ENCODE measurements around the gene LRRC55.

Gene LRRC55

GRCh38 chr11:57181678-57182305 is at the start of gene LRRC55:
Gene LRRC55 (plus strand): TSS chr11:57181953. CDS start chr11:57182023, 70 bp downstream.
- Mint-ChIP-seq H3K4me1 (ENCODE audit: low read depth) (no peaks in the 10 kb centered on the region), H3K36me3 (ENCODE audit: low read depth) (no peaks in the 10 kb centered on the region), H3K27ac (no peak within 1 kb of the TSS), H3K27me3 (peaks cover 35% of the 10 kb centered on the region), H3K9me3 (no peaks in the 10 kb centered on the region), H3K4me3 (no peak within 1 kb of the TSS)
- intact Hi-C loops (cut with micrococcal nuclease) = no loop called here

- H3K36me3 Mint-ChIP-seq (ENCODE audit: low read depth) = no peaks in the 10 kb centered on the region
- peaks cover 20% of the 10 kb centered on the region for H3K27me3 Mint-ChIP-seq
- peaks cover 5% of the 10 kb centered on the region for H3K4me1 Mint-ChIP-seq (ENCODE audit: low read depth)
- H3K9me3 Mint-ChIP-seq = no peaks in the 10 kb centered on the region
- no peak overlapping the region for H3K4me3 Mint-ChIP-seq
- intact Hi-C loops (cut with micrococcal nuclease) = no loop called here
- H3K27ac Mint-ChIP-seq = no peak overlapping the region
Observed at GRCh38 chr11:57133366-57134038, 48.3 kb upstream of the LRRC55 start.

- H3K4me3 Mint-ChIP-seq = no peak overlapping the region
- no peaks in the 10 kb centered on the region for H3K36me3 Mint-ChIP-seq (ENCODE audit: low read depth)
- H3K9me3 Mint-ChIP-seq = no peaks in the 10 kb centered on the region
- intact Hi-C loops (cut with micrococcal nuclease) = no loop called here
- peaks cover 5% of the 10 kb centered on the region for H3K4me1 Mint-ChIP-seq (ENCODE audit: low read depth)
- H3K27me3 Mint-ChIP-seq = peaks cover 20% of the 10 kb centered on the region
- no peak overlapping the region for H3K27ac Mint-ChIP-seq
Observed at GRCh38 chr11:57134284-57134683, 47.5 kb upstream of the LRRC55 start.

GRCh38 chr11:57135020-57135751 is 46.6 kb upstream of the LRRC55 start:
- Mint-ChIP-seq H3K4me1 (ENCODE audit: low read depth) (peaks cover 5% of the 10 kb centered on the region), H3K4me3 (no peak overlapping the region), H3K36me3 (ENCODE audit: low read depth) (no peaks in the 10 kb centered on the region), H3K27ac (no peak overlapping the region), H3K9me3 (no peaks in the 10 kb centered on the region), H3K27me3 (peaks cover 18% of the 10 kb centered on the region)
- intact Hi-C loops (cut with micrococcal nuclease) = no loop called here

GRCh38 chr11:57140568-57140967 is 41.2 kb upstream of the LRRC55 start:
- Mint-ChIP-seq H3K4me1 (ENCODE audit: low read depth) (peaks cover 5% of the 10 kb centered on the region), H3K9me3 (no peaks in the 10 kb centered on the region), H3K27me3 (peaks cover 18% of the 10 kb centered on the region), H3K36me3 (ENCODE audit: low read depth) (no peaks in the 10 kb centered on the region), H3K4me3 (no peak overlapping the region), H3K27ac (no peak overlapping the region)
- intact Hi-C loops (cut with micrococcal nuclease) = no loop called here

GRCh38 chr11:57143459-57143858 is 38.3 kb upstream of the LRRC55 start:
- Mint-ChIP-seq H3K4me1 (ENCODE audit: low read depth) (no peaks in the 10 kb centered on the region), H3K27ac (no peak overlapping the region), H3K27me3 (peaks cover 21% of the 10 kb centered on the region), H3K4me3 (no peak overlapping the region), H3K36me3 (ENCODE audit: low read depth) (no peaks in the 10 kb centered on the region), H3K9me3 (no peaks in the 10 kb centered on the region)
- intact Hi-C loops (cut with micrococcal nuclease) = no loop called here

GRCh38 chr11:57144075-57144474 is 37.7 kb upstream of the LRRC55 start:
- no peaks in the 10 kb centered on the region for H3K36me3 Mint-ChIP-seq (ENCODE audit: low read depth)
- H3K9me3 Mint-ChIP-seq = no peaks in the 10 kb centered on the region
- H3K4me3 Mint-ChIP-seq = no peak overlapping the region
- peaks cover 22% of the 10 kb centered on the region for H3K27me3 Mint-ChIP-seq
- no peak overlapping the region for H3K27ac Mint-ChIP-seq
- intact Hi-C loops (cut with micrococcal nuclease) = no loop called here
- H3K4me1 Mint-ChIP-seq (ENCODE audit: low read depth) = no peaks in the 10 kb centered on the region

GRCh38 chr11:57144531-57145320 is 37.0 kb upstream of the LRRC55 start:
- H3K4me3 Mint-ChIP-seq = no peak overlapping the region
- H3K4me1 Mint-ChIP-seq (ENCODE audit: low read depth) = no peaks in the 10 kb centered on the region
- peaks cover 23% of the 10 kb centered on the region for H3K27me3 Mint-ChIP-seq
- intact Hi-C loops (cut with micrococcal nuclease) = no loop called here
- no peaks in the 10 kb centered on the region for H3K36me3 Mint-ChIP-seq (ENCODE audit: low read depth)
- H3K9me3 Mint-ChIP-seq = no peaks in the 10 kb centered on the region
- no peak overlapping the region for H3K27ac Mint-ChIP-seq

- H3K9me3 Mint-ChIP-seq = no peaks in the 10 kb centered on the region
Observed at GRCh38 chr11:57146301-57146700, 35.5 kb upstream of the LRRC55 start.

GRCh38 chr11:57148621-57149020 is 33.1 kb upstream of the LRRC55 start:
- H3K4me3 Mint-ChIP-seq = no peak overlapping the region
- no peaks in the 10 kb centered on the region for H3K9me3 Mint-ChIP-seq
- intact Hi-C loops (cut with micrococcal nuclease) = no loop called here
- H3K36me3 Mint-ChIP-seq (ENCODE audit: low read depth) = no peaks in the 10 kb centered on the region
- no peak overlapping the region for H3K27ac Mint-ChIP-seq
- no peaks in the 10 kb centered on the region for H3K4me1 Mint-ChIP-seq (ENCODE audit: low read depth)
- peaks cover 19% of the 10 kb centered on the region for H3K27me3 Mint-ChIP-seq

More at GRCh38 chr11:57146301-57146700, 35.5 kb upstream of the LRRC55 start:
- no peak overlapping the region for H3K27ac Mint-ChIP-seq
- intact Hi-C loops (cut with micrococcal nuclease) = no loop called here
- no peaks in the 10 kb centered on the region for H3K36me3 Mint-ChIP-seq (ENCODE audit: low read depth)
- H3K27me3 Mint-ChIP-seq = peaks cover 23% of the 10 kb centered on the region
- no peaks in the 10 kb centered on the region for H3K4me1 Mint-ChIP-seq (ENCODE audit: low read depth)
- no peak overlapping the region for H3K4me3 Mint-ChIP-seq

- Mint-ChIP-seq H3K4me3 (no peak overlapping the region), H3K4me1 (ENCODE audit: low read depth) (no peaks in the 10 kb centered on the region), H3K36me3 (ENCODE audit: low read depth) (no peaks in the 10 kb centered on the region), H3K9me3 (no peaks in the 10 kb centered on the region), H3K27me3 (peaks cover 14% of the 10 kb centered on the region), H3K27ac (no peak overlapping the region)
- intact Hi-C loops (cut with micrococcal nuclease) = no loop called here
Observed at GRCh38 chr11:57150454-57150917, 31.3 kb upstream of the LRRC55 start.

- H3K36me3 Mint-ChIP-seq (ENCODE audit: low read depth) = no peaks in the 10 kb centered on the region
Observed at GRCh38 chr11:57152134-57152533, 29.6 kb upstream of the LRRC55 start.

GRCh38 chr11:57153448-57153847 is 28.3 kb upstream of the LRRC55 start:
- intact Hi-C loops (cut with micrococcal nuclease) = no loop called here
- H3K4me3 Mint-ChIP-seq = no peak overlapping the region
- no peaks in the 10 kb centered on the region for H3K9me3 Mint-ChIP-seq
- no peak overlapping the region for H3K27ac Mint-ChIP-seq
- H3K36me3 Mint-ChIP-seq (ENCODE audit: low read depth) = no peaks in the 10 kb centered on the region
- no peaks in the 10 kb centered on the region for H3K4me1 Mint-ChIP-seq (ENCODE audit: low read depth)
- peaks cover 14% of the 10 kb centered on the region for H3K27me3 Mint-ChIP-seq

More at GRCh38 chr11:57152134-57152533, 29.6 kb upstream of the LRRC55 start:
- no peak overlapping the region for H3K4me3 Mint-ChIP-seq
- intact Hi-C loops (cut with micrococcal nuclease) = no loop called here
- no peaks in the 10 kb centered on the region for H3K9me3 Mint-ChIP-seq
- no peak overlapping the region for H3K27ac Mint-ChIP-seq
- H3K4me1 Mint-ChIP-seq (ENCODE audit: low read depth) = no peaks in the 10 kb centered on the region
- peaks cover 13% of the 10 kb centered on the region for H3K27me3 Mint-ChIP-seq
